T-helper 2 cell (primary cell): Measurements from ENCODE around the gene KLF6.

Experiments
- DNase-seq, 5 experiments: peaks; one replicate each; pipeline versions ENCODE4 v3.0.0 to v3.0.0-alpha.2; 2012 to 2022

The KLF6 gene

DNA sequence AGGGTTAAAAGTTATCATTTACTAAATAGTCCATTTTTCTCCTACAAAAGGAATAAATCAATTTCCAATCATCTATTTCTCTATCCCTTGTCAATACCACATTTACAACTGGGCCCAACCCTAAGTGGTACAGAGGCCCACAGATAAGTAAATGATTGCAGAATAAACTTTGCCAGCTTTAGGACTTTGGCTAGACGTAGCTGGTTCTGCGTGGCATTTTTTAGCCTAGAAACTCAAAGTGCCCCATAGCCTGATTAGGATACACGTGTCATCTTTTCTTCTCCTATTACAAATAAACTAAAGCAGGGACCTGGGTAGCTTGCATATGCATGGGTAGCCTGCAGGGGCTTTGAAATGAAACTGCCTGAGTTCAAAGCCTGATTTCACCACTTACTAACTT lies 56.4 kb downstream of the KLF6 start:
- no peak for DNase-seq

DNA sequence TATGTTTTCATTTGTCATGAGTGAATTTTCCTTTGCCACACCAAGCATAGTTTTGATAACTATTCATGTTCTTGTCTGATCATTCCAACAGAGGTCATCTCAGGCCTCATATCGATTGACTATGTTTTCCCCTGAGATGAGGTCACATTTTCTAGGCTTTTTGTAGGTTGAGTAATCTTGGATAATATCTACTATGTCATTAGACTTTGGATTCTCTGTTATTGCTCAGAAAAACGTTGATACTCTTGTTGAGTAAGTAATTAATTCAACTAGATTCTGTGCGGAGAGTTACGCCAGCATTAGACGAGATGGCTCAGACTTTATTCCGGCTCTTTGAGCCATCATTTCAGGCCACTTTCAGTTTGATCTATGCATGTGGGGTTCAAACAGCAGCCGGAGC lies 57.7 kb downstream of the KLF6 start:
- DNase-seq: no peak
